CD14-positive monocyte (primary cell): ENCODE measurements around the gene TBC1D16. TPM values are rescaled to one million over a fixed set of nuclear protein-coding genes. Genes with fewer than 3 reads are reported as not detected.

Source experiments
- DNase-seq, 3 donors: peaks; one replicate each; pipeline ENCODE4 v3.0.0-alpha.2; 2011 to 2022
- H2AFZ ChIP-seq: 2 replicates; pipeline ENCODE4 v1.6.0; 2012; ENCODE audit warnings: mild to moderate bottlenecking, low read depth, low read length, inconsistent platforms; ENCODE audit not compliant: insufficient read depth, poor library complexity, severe bottlenecking
- H3K27ac ChIP-seq, 2 donors: 1 replicate in 1 of 2; 2 replicates in 1 of 2; pipeline ENCODE4 v1.5.1; 2012 to 2013; ENCODE audit warnings: low read length in 2 of 2, control low read depth in 1 of 2, inconsistent platforms in 1 of 2, low read depth in 1 of 2, mild to moderate bottlenecking in 1 of 2
- H3K27me3 ChIP-seq, 2 donors: one replicate each; pipeline versions ENCODE4 v1.6.0 to v1.6.1; 2011 to 2013; ENCODE audit warnings: low read length in 2 of 2; ENCODE audit not compliant: control insufficient read depth in 2 of 2, insufficient read depth in 2 of 2
- H3K36me3 ChIP-seq, 2 donors: replicated peaks in 1 of 2; 1 replicate in 1 of 2; 2 replicates in 1 of 2; pipeline versions ENCODE4 v1.5.1 to v1.6.1; 2012 to 2013; ENCODE audit warnings: low read length in 2 of 2, control low read depth in 1 of 2, inconsistent platforms in 1 of 2, mild to moderate bottlenecking in 1 of 2; ENCODE audit not compliant: insufficient read depth in 2 of 2, control insufficient read depth in 1 of 2
- H3K4me1 ChIP-seq, 2 donors: 1 replicate in 1 of 2; 2 replicates in 1 of 2; pipeline versions ENCODE4 v1.5.1 to v1.6.1; 2012 to 2013; ENCODE audit warnings: low read length in 2 of 2, control low read depth in 1 of 2, inconsistent platforms in 1 of 2, mild to moderate bottlenecking in 1 of 2, moderate library complexity in 1 of 2; ENCODE audit not compliant: insufficient read depth in 2 of 2, control insufficient read depth in 1 of 2
- H3K4me2 ChIP-seq: replicated peaks from 2 replicates; pipeline ENCODE3; 2012; ENCODE audit warnings: low read length, moderate library complexity, mild to moderate bottlenecking; ENCODE audit not compliant: poor library complexity, severe bottlenecking; ENCODE audit errors: extremely low read depth
- H3K4me3 ChIP-seq, 3 experiments: fragments of 200-600 bp in 1 of 3; sonication (generic) in 1 of 3; replicated peaks in 1 of 3; 1 replicate in 2 of 3; 2 replicates in 1 of 3; pipeline ENCODE4 v1.5.1; 2011 to 2013; ENCODE audit warnings: low read length in 3 of 3, mild to moderate bottlenecking in 3 of 3, control low read depth in 2 of 3, low read depth in 2 of 3, inconsistent platforms in 1 of 3, moderate library complexity in 1 of 3
- H3K79me2 ChIP-seq: 2 replicates; pipeline ENCODE4 v1.6.0; 2012; ENCODE audit warnings: mild to moderate bottlenecking, control low read depth, inconsistent platforms, low read length, moderate library complexity; ENCODE audit not compliant: insufficient read depth
- H3K9ac ChIP-seq: 2 replicates; pipeline ENCODE4 v1.6.0; 2017; ENCODE audit warnings: low read length, mild to moderate bottlenecking; ENCODE audit not compliant: insufficient read depth, poor library complexity, severe bottlenecking
- H3K9me3 ChIP-seq, 2 donors: replicated peaks in 1 of 2; 1 replicate in 1 of 2; 2 replicates in 1 of 2; pipeline versions ENCODE4 v1.5.1 to v1.6.1; 2012 to 2013; ENCODE audit warnings: low read length in 2 of 2, control low read depth in 1 of 2; ENCODE audit not compliant: control insufficient read depth in 1 of 2, insufficient read depth in 1 of 2
- H4K20me1 ChIP-seq: 2 replicates; pipeline ENCODE4 v1.6.0; 2012; ENCODE audit warnings: mild to moderate bottlenecking, low read length, control low read depth, moderate library complexity; ENCODE audit not compliant: insufficient read depth
- H3K27ac Mint-ChIP-seq, 7 donors: one replicate each; pipeline ENCODE4 v1.8.0; 2020; ENCODE audit warnings: mild to moderate bottlenecking in 7 of 7, mixed read lengths in 7 of 7, moderate library complexity in 6 of 7, inconsistent platforms in 2 of 7
- H3K27me3 Mint-ChIP-seq, 3 donors: one replicate each; pipeline ENCODE4 v1.8.0; 2021 to 2022; ENCODE audit warnings: low read depth in 3 of 3, mild to moderate bottlenecking in 3 of 3, mixed read lengths in 3 of 3, moderate library complexity in 3 of 3, inconsistent platforms in 1 of 3
- H3K36me3 Mint-ChIP-seq, 2 donors: one replicate each; pipeline ENCODE4 v1.8.0; 2020; ENCODE audit warnings: mixed read lengths in 2 of 2, inconsistent platforms in 1 of 2, mild to moderate bottlenecking in 1 of 2
- H3K4me1 Mint-ChIP-seq: one replicate; pipeline ENCODE4 v1.8.0; 2020; ENCODE audit warnings: mild to moderate bottlenecking, mixed read lengths
- H3K4me3 Mint-ChIP-seq, 2 donors: one replicate each; pipeline ENCODE4 v1.8.0; 2020; ENCODE audit warnings: mild to moderate bottlenecking in 2 of 2, mixed read lengths in 2 of 2, moderate library complexity in 1 of 2
- H3K9me3 Mint-ChIP-seq, 7 donors: one replicate each; pipeline ENCODE4 v1.8.0; 2020 to 2022; ENCODE audit warnings: mixed read lengths in 7 of 7, mild to moderate bottlenecking in 6 of 7, moderate library complexity in 6 of 7, inconsistent platforms in 2 of 7
- WGBS: methylation state at CpG from one replicate; pipeline ENCODE4 v1.1.5; 2013; ENCODE audit warnings: missing lambda C conversion rate; ENCODE audit not compliant: insufficient coverage; 5-methylcytosine and 5-hydroxymethylcytosine counted together
- intact Hi-C, 2 donors: fragments of 100-400 bp; cut with micrococcal nuclease; formaldehyde crosslinking; loops; one replicate each; pipeline versions ENCODE4 v1.15.0 to v1.15.1; 2023
- polyA plus RNA-seq, 3 donors: library from polyadenylated mRNA; depleted of rRNA in 1 of 3; unstranded in 2 of 3; stranded (reverse) in 1 of 3; fragments of 300-500 nt in 2 of 3; fragments of >200 nt in 1 of 3; fragmentation: Illumina TruSeq in 2 of 3; gene quantifications; 1 replicate in 2 of 3; 2 replicates in 1 of 3; pipeline ENCODE4 v1.2.3, GENCODE V29; 2012 to 2021
- TF ChIP-seq, protein P1 (sequence below): fragments of 200-600 bp; IDR thresholded peaks from one replicate; pipeline ENCODE4 v1.8.0; 2022; ENCODE audit warnings: antibody characterized with exemption, mild to moderate bottlenecking

Gene TBC1D16
- polyA plus RNA-seq, 3 donors = 0.11 to 0.53 (median 0.27) TPM

DNA sequence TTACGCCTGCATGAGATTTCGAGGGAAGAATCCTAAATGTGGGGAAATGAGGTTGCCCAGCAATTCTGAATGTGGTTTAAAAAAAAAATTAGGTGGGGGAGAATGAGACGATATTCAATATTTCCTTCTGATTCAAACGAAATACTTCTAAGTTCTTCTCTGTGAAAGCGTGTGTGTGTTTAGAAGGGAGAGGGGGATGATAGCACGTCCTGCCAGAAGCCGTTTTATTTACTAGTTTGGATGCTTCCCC lies 47.8 kb downstream of the TBC1D16 start:
- Mint-ChIP-seq H3K27me3 (peaks cover 16 to 29% (median 18%) of the 10 kb centered on the region in 3 donors), H3K4me3 (no peak overlapping the region), H3K9me3 (peaks cover 0 to 2% (median 0%) of the 10 kb centered on the region in 7 donors), H3K36me3 (peaks cover 0 to 4% of the 10 kb centered on the region in 2 donors), H3K27ac (peak overlapping the region in 1 of 7 donors; percentile 59), H3K4me1 (peaks cover 11% of the 10 kb centered on the region)
- Histone ChIP-seq H3K27ac (no peak overlapping the region), H3K4me3 (no peak overlapping the region), H3K27me3 (peaks cover 0 to 7% of the 10 kb centered on the region in 2 donors), H3K9ac (no peak overlapping the region), H3K79me2 (no peaks in the 10 kb centered on the region), H3K36me3 (no peaks in the 10 kb centered on the region), H3K4me1 (peaks cover 12 to 13% of the 10 kb centered on the region in 2 donors), H3K4me2 (no peak overlapping the region), H3K9me3 (no peaks in the 10 kb centered on the region), H4K20me1 (no peaks in the 10 kb centered on the region), H2AFZ (no peak overlapping the region)
- TF ChIP-seq, protein P1, sequence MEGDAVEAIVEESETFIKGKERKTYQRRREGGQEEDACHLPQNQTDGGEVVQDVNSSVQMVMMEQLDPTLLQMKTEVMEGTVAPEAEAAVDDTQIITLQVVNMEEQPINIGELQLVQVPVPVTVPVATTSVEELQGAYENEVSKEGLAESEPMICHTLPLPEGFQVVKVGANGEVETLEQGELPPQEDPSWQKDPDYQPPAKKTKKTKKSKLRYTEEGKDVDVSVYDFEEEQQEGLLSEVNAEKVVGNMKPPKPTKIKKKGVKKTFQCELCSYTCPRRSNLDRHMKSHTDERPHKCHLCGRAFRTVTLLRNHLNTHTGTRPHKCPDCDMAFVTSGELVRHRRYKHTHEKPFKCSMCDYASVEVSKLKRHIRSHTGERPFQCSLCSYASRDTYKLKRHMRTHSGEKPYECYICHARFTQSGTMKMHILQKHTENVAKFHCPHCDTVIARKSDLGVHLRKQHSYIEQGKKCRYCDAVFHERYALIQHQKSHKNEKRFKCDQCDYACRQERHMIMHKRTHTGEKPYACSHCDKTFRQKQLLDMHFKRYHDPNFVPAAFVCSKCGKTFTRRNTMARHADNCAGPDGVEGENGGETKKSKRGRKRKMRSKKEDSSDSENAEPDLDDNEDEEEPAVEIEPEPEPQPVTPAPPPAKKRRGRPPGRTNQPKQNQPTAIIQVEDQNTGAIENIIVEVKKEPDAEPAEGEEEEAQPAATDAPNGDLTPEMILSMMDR = no peak
- no peak for DNase-seq
- WGBS = 100% methylated on average over 2 of the region's 7 CpGs
- intact Hi-C loops = loop anchor here in 1 of 2 donors (5.0 kb wide), 1 partner anchor 201 kb away; no protein-coding TSS in a partner anchor

- H3K36me3 ChIP-seq = no peaks in the 10 kb centered on the region
- no peaks in the 10 kb centered on the region for H3K79me2 ChIP-seq
- 99% methylated on average over 9 of the region's 18 CpGs for WGBS
- Mint-ChIP-seq H3K27me3 (peaks cover 13 to 24% (median 16%) of the 10 kb centered on the region in 3 donors), H3K4me3 (no peak overlapping the region), H3K9me3 (peaks cover 0 to 2% (median 0%) of the 10 kb centered on the region in 7 donors), H3K4me1 (peaks cover 6% of the 10 kb centered on the region), H3K27ac (peak overlapping the region in 1 of 7 donors; percentile 59), H3K36me3 (peaks cover 0 to under 1% of the 10 kb centered on the region in 2 donors)
- peaks cover 7 to 8% of the 10 kb centered on the region in 2 donors for H3K4me1 ChIP-seq
- no peak overlapping the region for H3K9ac ChIP-seq
- no peak overlapping the region for H3K27ac ChIP-seq
- peaks cover 0 to 5% of the 10 kb centered on the region in 2 donors for H3K27me3 ChIP-seq
- DNase-seq = no peak
- intact Hi-C loops = loop anchor here in 1 of 2 donors (5.0 kb wide), 1 partner anchor 200 kb away; no protein-coding TSS in a partner anchor
- no peaks in the 10 kb centered on the region for H3K9me3 ChIP-seq
- no peaks in the 10 kb centered on the region for H4K20me1 ChIP-seq
- no peak overlapping the region for H3K4me2 ChIP-seq
- H3K4me3 ChIP-seq = no peak overlapping the region
- TF ChIP-seq, protein P1 = no peak
- no peak overlapping the region for H2AFZ ChIP-seq
These were observed 48.3 kb downstream of the TBC1D16 start for GRCh38 chr17:79987187-79987934.
